Activated CD4-positive, alpha-beta memory T cell treated with anti-CD3 and anti-CD28 coated beads for 36 hours (primary cell): ENCODE measurements around the gene IL10. TPM values are rescaled to one million over a fixed set of nuclear protein-coding genes. Genes with fewer than 3 reads are reported as not detected.
A peak's percentile ranks its signal among the peaks of the same experiment; 100 is the strongest.

Experiments used
- CTCF ChIA-PET: fragments of 350-600 bp; sonication (Branson Sonifier 250); formaldehyde crosslinking; loops from one replicate; lab custom pipeline; 2021; ENCODE audit warnings: antibody characterized with exemption, inconsistent platforms; lab: Charles Lee
- POLR2A ChIA-PET: fragments of 350-600 bp; sonication (Branson Sonifier 250); formaldehyde crosslinking; loops from one replicate; lab custom pipeline; 2021; ENCODE audit warnings: antibody characterized with exemption; lab: Charles Lee
- DNase-seq: peaks from one replicate; pipeline ENCODE4 v3.0.0-alpha.2; 2020
- H3K27ac Mint-ChIP-seq: one replicate; pipeline ENCODE4 v1.8.0; 2021; ENCODE audit warnings: mixed read lengths
- H3K27me3 Mint-ChIP-seq: one replicate; pipeline ENCODE4 v1.8.0; 2021; ENCODE audit warnings: mixed read lengths
- H3K36me3 Mint-ChIP-seq: one replicate; pipeline ENCODE4 v1.8.0; 2021; ENCODE audit warnings: mixed read lengths
- H3K4me1 Mint-ChIP-seq: one replicate; pipeline ENCODE4 v1.8.0; 2021; ENCODE audit warnings: low read depth, mixed read lengths
- H3K4me3 Mint-ChIP-seq: one replicate; pipeline ENCODE4 v1.8.0; 2021; ENCODE audit warnings: mild to moderate bottlenecking, mixed read lengths
- H3K9me3 Mint-ChIP-seq: one replicate; pipeline ENCODE4 v1.8.0; 2021; ENCODE audit warnings: mixed read lengths
- intact Hi-C: fragments of 100-400 bp; cut with micrococcal nuclease; formaldehyde crosslinking; loops from one replicate; pipeline ENCODE4 v1.15.1; 2023
- total RNA-seq, 2 experiments: library from RNA; stranded (reverse); gene quantifications; one replicate each; pipeline ENCODE4 v1.2.3, GENCODE V29; 2021

IL10 gene
- total RNA-seq, 2 experiments from 2014 or later: 17.3 to 18.5 TPM

GRCh38 chr1:206794294-206794908 lies 22.1 kb upstream of the IL10 start:
- Mint-ChIP-seq H3K4me3 (no peak overlapping the region), H3K27me3 (peaks cover 10% of the 10 kb centered on the region), H3K36me3 (no peaks in the 10 kb centered on the region), H3K9me3 (no peaks in the 10 kb centered on the region), H3K27ac (peak overlapping the region; percentile 86), H3K4me1 (peaks cover 75% of the 10 kb centered on the region)
- DNase-seq: peak; percentile 78
- CTCF ChIA-PET: interaction anchor here (0.9 to 2.0 kb wide), 7 partner anchors 9 to 288 kb away, joined by 3 to 11 read pairs (median 5); partner anchors contain the start of gene IL20
- POLR2A ChIA-PET: interaction anchor here (0.6 to 2.1 kb wide), 8 partner anchors 9 to 610 kb away, joined by 3 to 17 read pairs (median 6); partner anchors contain the start of gene IL10
- intact Hi-C loops: loop anchor here (1.0 kb wide), 2 partner anchors 9 to 10 kb away; no protein-coding TSS in a partner anchor

GRCh38 chr1:206793620-206794019 lies 21.3 kb upstream of the IL10 start:
- Mint-ChIP-seq H3K4me1 (peaks cover 68% of the 10 kb centered on the region), H3K4me3 (no peak overlapping the region), H3K9me3 (no peaks in the 10 kb centered on the region), H3K27me3 (peaks cover 11% of the 10 kb centered on the region), H3K36me3 (no peaks in the 10 kb centered on the region), H3K27ac (peak overlapping the region; percentile 86)
- ChIA-PET POLR2A (interaction anchor here (1.1 to 2.1 kb wide), 3 partner anchors 8 to 54 kb away, joined by 4 to 17 read pairs (median 5); no protein-coding TSS in a partner anchor), CTCF (interaction anchor here (0.6 to 1.4 kb wide), 4 partner anchors 10 to 136 kb away, joined by 3 to 5 read pairs (median 3); no protein-coding TSS in a partner anchor)
- DNase-seq: no peak
- intact Hi-C loops: loop anchor here (1.0 kb wide), 2 partner anchors 9 to 10 kb away; no protein-coding TSS in a partner anchor

GRCh38 chr1:206792939-206793607 lies 20.8 kb upstream of the IL10 start:
- H3K9me3 Mint-ChIP-seq: no peaks in the 10 kb centered on the region
- CTCF ChIA-PET: interaction anchor here (0.6 to 0.9 kb wide), 3 partner anchors 12 to 135 kb away, joined by 3 read pairs; no protein-coding TSS in a partner anchor
- H3K27me3 Mint-ChIP-seq: peaks cover 13% of the 10 kb centered on the region
- no peaks in the 10 kb centered on the region for H3K36me3 Mint-ChIP-seq
- no peak overlapping the region for H3K4me3 Mint-ChIP-seq
- H3K27ac Mint-ChIP-seq: peak overlapping the region; percentile 86
- H3K4me1 Mint-ChIP-seq: peaks cover 63% of the 10 kb centered on the region
- DNase-seq: peak; percentile 56
- intact Hi-C loops: no loop called here
- POLR2A ChIA-PET: interaction anchor here (0.8 to 1.0 kb wide), 2 partner anchors 9 to 27 kb away, joined by 3 read pairs; no protein-coding TSS in a partner anchor

- no peak overlapping the region for H3K4me3 Mint-ChIP-seq
- no peaks in the 10 kb centered on the region for H3K36me3 Mint-ChIP-seq
- intact Hi-C loops: no loop called here
- ChIA-PET CTCF (interaction anchor here (1.0 to 1.5 kb wide), 2 partner anchors 19 to 56 kb away, joined by 3 to 7 read pairs; no protein-coding TSS in a partner anchor), POLR2A (interaction anchor here (0.8 to 2.0 kb wide), 3 partner anchors 13 to 56 kb away, joined by 3 to 5 read pairs (median 3); no protein-coding TSS in a partner anchor)
- H3K27ac Mint-ChIP-seq: peak overlapping the region; percentile 57
- peaks cover 73% of the 10 kb centered on the region for H3K4me1 Mint-ChIP-seq
- DNase-seq: peak; percentile 32
- H3K9me3 Mint-ChIP-seq: no peaks in the 10 kb centered on the region
- peaks cover 24% of the 10 kb centered on the region for H3K27me3 Mint-ChIP-seq
Observed at GRCh38 chr1:206790502-206791250, 18.4 kb upstream of the IL10 start.

- no peak for DNase-seq
- CTCF ChIA-PET: interaction anchor here (0.8 to 6.5 kb wide), 3 partner anchors 21 to 124 kb away, joined by 3 to 43 read pairs (median 6); partner anchors contain the start of gene IL19
- Mint-ChIP-seq H3K4me1 (peaks cover 76% of the 10 kb centered on the region), H3K4me3 (no peak overlapping the region), H3K27me3 (peaks cover 25% of the 10 kb centered on the region), H3K9me3 (no peaks in the 10 kb centered on the region), H3K36me3 (peaks cover 2% of the 10 kb centered on the region), H3K27ac (no peak overlapping the region)
- POLR2A ChIA-PET: interaction anchor here (0.8 to 1.1 kb wide), 2 partner anchors 21 to 49 kb away, joined by 3 to 4 read pairs; no protein-coding TSS in a partner anchor
- intact Hi-C loops: no loop called here
Observed at GRCh38 chr1:206788487-206789050, 16.3 kb upstream of the IL10 start.

DNA sequence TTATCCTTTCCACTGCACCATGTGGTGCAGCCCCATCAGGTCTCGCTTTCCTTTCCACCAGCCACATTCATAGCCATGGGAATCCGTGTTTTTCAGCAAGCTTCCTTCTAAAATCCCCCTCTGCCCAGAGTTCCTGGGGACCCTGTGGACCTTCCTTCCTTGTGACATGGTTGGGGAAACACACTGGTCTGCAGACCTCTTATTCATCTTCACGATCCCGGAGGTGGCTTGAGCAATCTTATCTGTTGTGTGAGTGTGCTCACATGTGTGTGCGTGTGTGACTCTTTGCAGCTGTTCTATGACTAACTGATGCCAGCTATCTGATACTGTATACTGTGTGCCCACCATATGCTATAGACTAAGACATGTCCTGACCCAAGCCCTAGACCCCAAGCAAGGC lies 15.6 kb upstream of the IL10 start:
- Mint-ChIP-seq H3K27me3 (peaks cover 25% of the 10 kb centered on the region), H3K9me3 (no peaks in the 10 kb centered on the region), H3K4me1 (peaks cover 75% of the 10 kb centered on the region), H3K4me3 (no peak overlapping the region), H3K27ac (no peak overlapping the region), H3K36me3 (peaks cover 2% of the 10 kb centered on the region)
- intact Hi-C loops: no loop called here
- CTCF ChIA-PET: interaction anchor here (0.8 to 6.5 kb wide), 5 partner anchors 17 to 125 kb away, joined by 3 to 43 read pairs (median 14); partner anchors contain the start of gene IL19
- no peak for DNase-seq
- POLR2A ChIA-PET: interaction anchor here (0.8 kb wide), 1 partner anchor 48 kb away, joined by 3 read pairs; no protein-coding TSS in a partner anchor

- Mint-ChIP-seq H3K9me3 (no peaks in the 10 kb centered on the region), H3K27ac (peak overlapping the region; percentile 15), H3K4me1 (peaks cover 71% of the 10 kb centered on the region), H3K27me3 (peaks cover 25% of the 10 kb centered on the region), H3K4me3 (no peak overlapping the region), H3K36me3 (peaks cover 2% of the 10 kb centered on the region)
- intact Hi-C loops: no loop called here
- POLR2A ChIA-PET: interaction anchor here (0.8 to 2.1 kb wide), 8 partner anchors 8 to 47 kb away, joined by 3 to 16 read pairs (median 5); partner anchors contain the start of genes IL10 and IL19
- no peak for DNase-seq
- CTCF ChIA-PET: interaction anchor here (0.7 to 6.5 kb wide), 13 partner anchors 8 to 126 kb away, joined by 3 to 43 read pairs (median 4); partner anchors contain the start of gene IL19
Observed at GRCh38 chr1:206786212-206786886, 14.1 kb upstream of the IL10 start.

DNA sequence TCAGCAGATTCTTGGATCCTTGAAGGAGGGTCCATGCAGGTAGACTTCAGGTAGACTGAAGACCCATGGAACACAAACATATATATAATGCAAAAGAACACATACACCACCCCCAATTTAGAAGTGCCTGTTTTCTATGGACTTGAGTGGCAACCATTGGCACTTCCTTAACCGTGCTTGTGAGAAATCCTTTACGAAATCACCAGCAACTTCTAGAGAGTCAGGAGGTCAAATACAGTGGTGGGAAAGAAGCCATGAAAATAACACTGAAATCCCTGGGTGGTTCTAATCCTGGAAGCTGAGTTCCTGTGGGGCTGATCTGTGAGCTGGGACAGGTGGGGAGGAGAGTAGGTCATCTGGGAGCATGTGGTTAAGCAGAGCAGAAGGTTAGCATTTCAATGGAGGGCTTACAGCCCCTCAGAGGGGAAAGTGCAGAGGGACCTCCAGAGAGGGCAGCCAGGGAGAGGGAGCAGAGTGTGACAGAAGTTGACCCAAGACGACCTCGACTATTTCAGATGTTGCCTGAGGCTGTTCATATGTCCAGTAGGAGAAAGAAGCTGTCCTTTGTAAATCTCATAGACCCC lies 13.0 kb upstream of the IL10 start:
- POLR2A ChIA-PET: interaction anchor here (0.8 to 2.1 kb wide), 5 partner anchors 9 to 20 kb away, joined by 4 to 16 read pairs (median 6); partner anchors contain the start of gene IL10
- Mint-ChIP-seq H3K9me3 (no peaks in the 10 kb centered on the region), H3K36me3 (peaks cover 2% of the 10 kb centered on the region), H3K4me3 (no peak overlapping the region), H3K27me3 (peaks cover 25% of the 10 kb centered on the region), H3K4me1 (peaks cover 63% of the 10 kb centered on the region), H3K27ac (peak overlapping the region; percentile 82)
- no peak for DNase-seq
- intact Hi-C loops: no loop called here
- CTCF ChIA-PET: interaction anchor here (0.9 to 6.5 kb wide), 9 partner anchors 9 to 58 kb away, joined by 3 to 43 read pairs (median 10); partner anchors contain the start of gene IL19

GRCh38 chr1:206784471-206784903 lies 12.2 kb upstream of the IL10 start:
- ChIA-PET CTCF (interaction anchor here (0.9 to 6.5 kb wide), 8 partner anchors 17 to 139 kb away, joined by 3 to 43 read pairs (median 9); partner anchors contain the start of gene IL19), POLR2A (interaction anchor here (0.8 to 3.9 kb wide), 10 partner anchors 13 to 46 kb away, joined by 3 to 34 read pairs (median 5); partner anchors contain the start of genes IL10 and IL19)
- intact Hi-C loops: loop anchor here (1.0 kb wide), 6 partner anchors 10 to 45 kb away; no protein-coding TSS in a partner anchor
- peak overlapping the region; percentile 82 for H3K27ac Mint-ChIP-seq
- DNase-seq: peak; percentile 96
- H3K27me3 Mint-ChIP-seq: peaks cover 22% of the 10 kb centered on the region
- no peaks in the 10 kb centered on the region for H3K9me3 Mint-ChIP-seq
- H3K4me3 Mint-ChIP-seq: peak overlapping the region; percentile 38
- peaks cover 59% of the 10 kb centered on the region for H3K4me1 Mint-ChIP-seq
- H3K36me3 Mint-ChIP-seq: peaks cover 2% of the 10 kb centered on the region
